Bronchial epithelial cell (primary cell): ENCODE data around the gene STYXL1. TPM values are rescaled to one million over a fixed set of nuclear protein-coding genes. Genes with fewer than 3 reads are reported as not detected.

ENCODE experiments used
- DNase-seq: peaks from one replicate; pipeline ENCODE4 v3.0.0-alpha.2; 2010; ENCODE audit warnings: low read depth
- FAIRE-seq: peaks from 2 replicates; lab custom pipeline; 2011; peaks lifted over from hg19 to GRCh38; lab: Jason Lieb, UNC
- H3K27me3 ChIP-seq: 2 replicates; pipeline ENCODE4 v1.5.1; 2011; ENCODE audit warnings: low read length; ENCODE audit not compliant: control insufficient read depth, insufficient read depth
- H3K36me3 ChIP-seq: 2 replicates; pipeline ENCODE4 v1.5.1; 2011; ENCODE audit warnings: low read length; ENCODE audit not compliant: control insufficient read depth, insufficient read depth
- H3K4me3 ChIP-seq: 2 replicates; pipeline ENCODE4 v1.5.1; 2011; ENCODE audit warnings: mild to moderate bottlenecking, low read depth, low read length, control low read depth
- total RNA-seq: library from RNA; depleted of rRNA; stranded (reverse); fragments of >200 nt; gene quantifications from 2 replicates; pipeline ENCODE4 v1.2.1, GENCODE V29; 2014
- TF ChIP-seq, protein P1 (sequence below): IDR thresholded peaks from 2 replicates; pipeline ENCODE4 v1.5.1; 2011; ENCODE audit warnings: mild to moderate bottlenecking, moderate library complexity, low read length, control low read depth, inconsistent platforms; ENCODE audit not compliant: insufficient read depth, severe bottlenecking

STYXL1 gene
- total RNA-seq, 1 donor from 2014 or later, result 47.7 TPM

DNA sequence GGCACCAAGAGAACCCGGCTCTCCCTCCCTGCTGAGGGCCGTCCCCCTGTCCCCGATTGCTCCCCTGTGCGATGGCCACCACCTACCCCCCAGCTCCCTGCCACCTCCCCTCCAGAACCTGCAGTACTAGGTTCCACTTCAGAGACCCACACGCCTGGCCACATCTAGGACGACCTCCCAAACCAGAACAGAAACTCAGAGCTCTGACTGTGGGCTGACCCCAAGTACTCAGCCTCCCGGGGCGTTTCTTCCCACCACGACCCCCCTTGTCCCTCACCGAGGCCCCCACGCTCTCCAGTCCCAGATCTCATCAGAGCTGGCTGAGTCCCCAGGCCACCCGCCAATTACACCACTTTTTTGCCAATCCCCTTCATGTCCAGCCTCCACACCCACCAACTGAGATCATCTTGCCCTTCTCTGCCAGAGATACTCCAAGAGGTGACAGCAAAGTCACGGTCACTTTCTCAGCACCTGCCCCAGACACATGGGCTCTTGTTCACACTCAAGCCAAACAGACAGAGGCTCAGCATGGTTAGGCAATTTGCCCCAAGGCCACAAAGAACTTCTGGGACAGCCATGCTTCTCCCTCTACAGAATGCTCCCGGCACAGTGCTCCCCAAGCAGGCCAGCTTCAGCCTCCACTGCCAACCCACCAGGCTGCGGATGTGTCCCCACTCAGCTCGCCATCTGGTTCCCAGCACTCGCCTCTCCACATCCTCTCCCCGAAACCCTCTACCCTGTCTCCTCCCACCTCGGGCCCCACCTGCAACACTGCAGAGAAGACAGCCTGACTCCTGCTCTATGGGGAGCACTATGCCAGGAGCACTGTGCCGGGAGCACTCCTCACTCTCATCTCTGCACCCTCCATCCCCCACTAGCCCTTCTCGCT lies 58.1 kb downstream of the STYXL1 start:
- Histone ChIP-seq H3K27me3 (no peaks in the 10 kb centered on the region), H3K4me3 (no peak overlapping the region), H3K36me3 (peaks cover 9% of the 10 kb centered on the region)
- TF ChIP-seq, protein P1, sequence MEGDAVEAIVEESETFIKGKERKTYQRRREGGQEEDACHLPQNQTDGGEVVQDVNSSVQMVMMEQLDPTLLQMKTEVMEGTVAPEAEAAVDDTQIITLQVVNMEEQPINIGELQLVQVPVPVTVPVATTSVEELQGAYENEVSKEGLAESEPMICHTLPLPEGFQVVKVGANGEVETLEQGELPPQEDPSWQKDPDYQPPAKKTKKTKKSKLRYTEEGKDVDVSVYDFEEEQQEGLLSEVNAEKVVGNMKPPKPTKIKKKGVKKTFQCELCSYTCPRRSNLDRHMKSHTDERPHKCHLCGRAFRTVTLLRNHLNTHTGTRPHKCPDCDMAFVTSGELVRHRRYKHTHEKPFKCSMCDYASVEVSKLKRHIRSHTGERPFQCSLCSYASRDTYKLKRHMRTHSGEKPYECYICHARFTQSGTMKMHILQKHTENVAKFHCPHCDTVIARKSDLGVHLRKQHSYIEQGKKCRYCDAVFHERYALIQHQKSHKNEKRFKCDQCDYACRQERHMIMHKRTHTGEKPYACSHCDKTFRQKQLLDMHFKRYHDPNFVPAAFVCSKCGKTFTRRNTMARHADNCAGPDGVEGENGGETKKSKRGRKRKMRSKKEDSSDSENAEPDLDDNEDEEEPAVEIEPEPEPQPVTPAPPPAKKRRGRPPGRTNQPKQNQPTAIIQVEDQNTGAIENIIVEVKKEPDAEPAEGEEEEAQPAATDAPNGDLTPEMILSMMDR, result no peak
- no peak for DNase-seq
- no peak for FAIRE-seq

DNA sequence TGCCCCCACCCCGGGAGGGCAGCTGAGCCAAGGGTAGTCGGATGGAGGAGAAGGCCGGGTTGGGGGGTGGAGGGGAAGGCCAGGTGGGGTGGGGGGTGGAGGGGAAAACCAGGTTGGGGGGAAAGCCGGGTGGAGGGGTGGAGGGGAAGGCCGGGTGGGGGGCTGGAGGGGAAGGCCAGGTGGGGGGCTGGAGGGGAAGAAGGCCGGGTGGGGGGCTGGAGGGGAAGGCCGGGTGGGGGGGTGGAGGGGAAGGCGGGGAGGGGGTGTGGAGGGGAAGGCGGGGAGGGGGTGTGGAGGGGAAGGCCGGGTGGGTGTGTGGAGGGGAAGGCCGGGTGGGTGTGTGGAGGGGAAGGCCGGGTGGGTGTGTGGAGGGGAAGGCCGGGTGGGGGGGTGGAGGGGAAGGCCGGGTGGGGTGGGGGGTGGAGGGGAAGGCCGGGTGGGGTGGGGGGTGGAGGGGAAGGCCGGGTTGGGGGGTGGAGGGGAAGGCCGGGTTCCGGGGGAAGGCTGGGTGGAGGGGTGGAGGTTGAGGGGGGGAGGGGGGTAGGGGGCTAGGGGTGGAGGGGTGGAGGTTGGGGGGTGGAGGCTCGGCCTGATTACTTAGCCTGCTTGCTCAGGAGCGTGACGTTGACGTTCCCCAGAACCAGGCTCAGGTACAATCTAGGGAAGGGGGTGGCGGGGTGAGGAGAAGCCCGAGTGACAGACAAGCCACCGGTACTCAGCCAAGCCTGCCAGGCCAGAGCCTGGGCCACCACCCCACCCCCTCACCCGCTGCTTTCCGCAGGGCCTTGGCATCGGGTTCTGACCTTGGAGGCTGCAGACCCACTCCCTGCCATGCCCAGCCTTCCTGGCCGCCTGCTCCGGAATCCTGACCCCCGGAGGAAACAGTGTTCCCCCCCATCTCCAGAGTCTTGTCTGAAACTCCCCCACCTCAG lies 59.0 kb downstream of the STYXL1 start:
- DNase-seq, result no peak
- TF ChIP-seq, protein P1, result no peak
- Histone ChIP-seq H3K36me3 (peaks cover 11% of the 10 kb centered on the region), H3K27me3 (no peaks in the 10 kb centered on the region), H3K4me3 (no peak overlapping the region)
- no peak for FAIRE-seq

DNA sequence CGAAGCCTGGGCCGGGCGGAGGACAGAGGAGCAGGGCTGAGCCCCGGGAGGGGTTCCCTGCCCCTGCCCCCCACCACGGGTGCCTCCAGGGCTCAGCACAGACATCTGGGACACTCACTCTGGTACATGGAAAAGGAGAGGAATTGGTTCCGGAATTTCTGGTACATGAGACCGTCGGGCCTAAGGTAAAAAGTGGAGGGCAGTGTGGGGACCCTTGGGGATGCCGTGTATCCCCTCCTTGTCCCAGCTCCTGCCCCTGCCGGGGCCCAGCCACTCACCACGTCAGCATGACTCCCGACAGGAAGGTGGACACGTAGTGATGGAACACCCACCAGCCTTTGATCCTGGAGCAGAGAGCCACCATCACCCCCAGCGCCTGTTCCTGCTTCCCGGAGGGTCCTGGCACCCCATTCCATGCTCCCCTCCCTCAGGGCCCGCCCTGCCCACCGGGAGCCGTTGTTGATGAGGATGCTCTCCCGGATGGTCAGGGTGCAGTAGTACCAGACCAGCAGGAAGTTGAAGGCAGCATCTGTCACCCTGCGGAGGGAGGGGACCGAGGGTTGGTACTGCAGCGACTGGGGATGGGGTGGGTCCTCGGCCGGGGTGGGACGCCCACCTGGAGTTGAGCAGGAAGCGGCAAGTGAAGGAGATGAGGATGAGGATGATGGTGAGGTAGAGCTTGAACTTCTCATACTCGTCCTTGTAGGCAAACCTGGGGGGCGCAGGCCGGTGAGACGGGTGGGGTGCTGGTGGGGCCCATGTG lies 59.8 kb downstream of the STYXL1 start:
- TF ChIP-seq, protein P1, result no peak
- H3K36me3 ChIP-seq, result peaks cover 15% of the 10 kb centered on the region
- no peak for FAIRE-seq

DNA sequence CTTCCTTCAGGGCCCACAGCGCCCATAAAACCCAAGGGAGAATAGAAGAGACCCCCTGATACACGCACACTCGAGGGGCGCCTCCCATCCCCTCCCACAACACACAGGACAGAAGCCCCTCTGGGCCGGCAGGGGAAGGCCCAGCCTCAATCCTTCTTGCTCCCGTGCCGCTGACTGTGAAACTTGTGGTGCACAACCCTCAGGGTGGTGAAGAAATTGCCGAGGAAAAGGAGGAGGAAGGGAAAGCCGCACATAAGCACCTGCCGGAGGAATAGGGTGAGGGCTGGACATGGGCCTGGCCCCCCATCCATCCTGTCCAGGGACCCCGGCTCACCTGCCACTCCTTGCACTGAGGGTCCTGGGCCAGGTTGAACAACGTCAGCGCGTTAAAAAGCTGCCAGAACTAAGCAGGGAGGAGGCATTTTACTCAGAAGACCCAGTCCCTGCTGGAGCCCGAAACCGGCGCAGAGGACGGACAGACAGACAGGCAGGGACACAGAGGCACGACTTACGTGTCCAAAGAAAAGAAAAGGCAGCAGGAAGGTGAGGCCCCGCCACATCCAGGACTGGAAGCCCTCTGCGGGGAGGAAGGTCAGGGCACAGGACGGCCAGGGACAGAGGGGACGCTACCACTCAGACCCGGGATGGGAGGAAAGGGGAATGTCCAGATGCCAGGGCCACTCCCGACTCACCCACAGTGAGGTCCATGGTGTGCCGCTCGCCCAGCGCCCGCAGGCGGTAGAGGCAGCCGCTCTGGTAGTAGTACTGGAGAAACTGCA lies 60.6 kb downstream of the STYXL1 start:
- no peaks in the 10 kb centered on the region for H3K27me3 ChIP-seq
- peaks cover 15% of the 10 kb centered on the region for H3K36me3 ChIP-seq
- DNase-seq (no peak), FAIRE-seq (peak; percentile 79)
- TF ChIP-seq, protein P1, result no peak
- no peak overlapping the region for H3K4me3 ChIP-seq

More for the DNA sequence above, 59.8 kb downstream of the STYXL1 start:
- Histone ChIP-seq H3K4me3 (no peak overlapping the region), H3K27me3 (no peaks in the 10 kb centered on the region)
- DNase-seq, result no peak
